Glutamatergic neuron (in vitro differentiated cells): ENCODE results near the gene ACSS2. TPM values are rescaled to one million over a fixed set of nuclear protein-coding genes. Genes with fewer than 3 reads are reported as not detected.
A peak's percentile ranks its signal among the peaks of the same experiment; 100 is the strongest.

Experiments
- DNase-seq: peaks from one replicate; pipeline ENCODE4 v3.0.0; 2022
- H3K27ac Mint-ChIP-seq: one replicate; pipeline ENCODE4 v1.8.0; 2020; ENCODE audit warnings: mild to moderate bottlenecking, mixed read lengths, inconsistent platforms; ENCODE audit not compliant: unreplicated experiment
- H3K27me3 Mint-ChIP-seq: one replicate; pipeline ENCODE4 v1.8.0; 2020; ENCODE audit warnings: mild to moderate bottlenecking, moderate library complexity, mixed read lengths, inconsistent platforms; ENCODE audit not compliant: unreplicated experiment
- H3K36me3 Mint-ChIP-seq: one replicate; pipeline ENCODE4 v1.8.0; 2020; ENCODE audit warnings: mild to moderate bottlenecking, mixed read lengths, inconsistent platforms; ENCODE audit not compliant: unreplicated experiment
- H3K4me1 Mint-ChIP-seq: one replicate; pipeline ENCODE4 v1.8.0; 2020; ENCODE audit warnings: mild to moderate bottlenecking, low read depth, mixed read lengths, inconsistent platforms; ENCODE audit not compliant: unreplicated experiment
- H3K4me3 Mint-ChIP-seq: one replicate; pipeline ENCODE4 v1.8.0; 2020; ENCODE audit warnings: mild to moderate bottlenecking, mixed read lengths, inconsistent platforms; ENCODE audit not compliant: unreplicated experiment
- H3K9me3 Mint-ChIP-seq: one replicate; pipeline ENCODE4 v1.8.0; 2020; ENCODE audit warnings: mild to moderate bottlenecking, moderate library complexity, mixed read lengths, inconsistent platforms; ENCODE audit not compliant: unreplicated experiment
- CTCF ChIP-seq: fragments of 200-600 bp; sonication (generic); IDR thresholded peaks from one replicate; pipeline ENCODE4 v1.5.0; 2021; ENCODE audit not compliant: partially characterized antibody, unreplicated experiment
- total RNA-seq: library from RNA; stranded (reverse); fragmentation: NEBNext Ultra II Directional; extraction: Animal tissue kit (Norgen Biotek cat#: 25700); gene quantifications from one replicate; pipeline ENCODE4 v1.2.1, GENCODE V29; 2021; ENCODE audit not compliant: unreplicated experiment

Gene ACSS2
- total RNA-seq, 1 donor from 2014 or later = 53.3 TPM

- H3K27ac Mint-ChIP-seq = peak overlapping the region; percentile 56
- no peak for TF ChIP-seq CTCF
- H3K4me1 Mint-ChIP-seq = peaks cover 1% of the 10 kb centered on the region
- H3K9me3 Mint-ChIP-seq = no peaks in the 10 kb centered on the region
- H3K36me3 Mint-ChIP-seq = peaks cover 5% of the 10 kb centered on the region
- H3K4me3 Mint-ChIP-seq = no peak overlapping the region
- peaks cover 1% of the 10 kb centered on the region for H3K27me3 Mint-ChIP-seq
- no peak for DNase-seq
These were observed 34.3 kb upstream of the ACSS2 start for GRCh38 chr20:34842143-34842542.

- H3K27ac Mint-ChIP-seq = no peak overlapping the region
- H3K36me3 Mint-ChIP-seq = peaks cover 5% of the 10 kb centered on the region
- H3K9me3 Mint-ChIP-seq = no peaks in the 10 kb centered on the region
- peaks cover 1% of the 10 kb centered on the region for H3K4me1 Mint-ChIP-seq
- H3K4me3 Mint-ChIP-seq = no peak overlapping the region
- peaks cover 1% of the 10 kb centered on the region for H3K27me3 Mint-ChIP-seq
- TF ChIP-seq CTCF = no peak
- DNase-seq = no peak
These were observed 33.0 kb upstream of the ACSS2 start for GRCh38 chr20:34843421-34843820.

- H3K36me3 Mint-ChIP-seq = peaks cover 5% of the 10 kb centered on the region
- H3K4me3 Mint-ChIP-seq = no peak overlapping the region
- DNase-seq = no peak
- H3K27me3 Mint-ChIP-seq = peaks cover 3% of the 10 kb centered on the region
- no peaks in the 10 kb centered on the region for H3K4me1 Mint-ChIP-seq
- no peaks in the 10 kb centered on the region for H3K9me3 Mint-ChIP-seq
- no peak for TF ChIP-seq CTCF
- H3K27ac Mint-ChIP-seq = no peak overlapping the region
These were observed 27.8 kb upstream of the ACSS2 start for GRCh38 chr20:34848597-34848996.

- no peak for DNase-seq
- Mint-ChIP-seq H3K27ac (no peak overlapping the region), H3K36me3 (peaks cover 5% of the 10 kb centered on the region), H3K9me3 (no peaks in the 10 kb centered on the region), H3K27me3 (peaks cover 3% of the 10 kb centered on the region), H3K4me1 (no peaks in the 10 kb centered on the region), H3K4me3 (no peak overlapping the region)
- no peak for TF ChIP-seq CTCF
These were observed 26.6 kb upstream of the ACSS2 start for GRCh38 chr20:34849778-34850177.

- Mint-ChIP-seq H3K4me3 (no peak overlapping the region), H3K27ac (no peak overlapping the region), H3K9me3 (no peaks in the 10 kb centered on the region), H3K36me3 (no peaks in the 10 kb centered on the region), H3K4me1 (no peaks in the 10 kb centered on the region), H3K27me3 (peaks cover 5% of the 10 kb centered on the region)
- no peak for TF ChIP-seq CTCF
- DNase-seq = no peak
These were observed 25.4 kb upstream of the ACSS2 start for GRCh38 chr20:34850969-34851368.
